ENCODE measurements around the gene TAF1A. TPM values are rescaled to one million over a fixed set of nuclear protein-coding genes. Genes with fewer than 3 reads are reported as not detected.

The TAF1A gene
- total RNA-seq, 1 donor from 2014 or later: 7.5 TPM

DNA sequence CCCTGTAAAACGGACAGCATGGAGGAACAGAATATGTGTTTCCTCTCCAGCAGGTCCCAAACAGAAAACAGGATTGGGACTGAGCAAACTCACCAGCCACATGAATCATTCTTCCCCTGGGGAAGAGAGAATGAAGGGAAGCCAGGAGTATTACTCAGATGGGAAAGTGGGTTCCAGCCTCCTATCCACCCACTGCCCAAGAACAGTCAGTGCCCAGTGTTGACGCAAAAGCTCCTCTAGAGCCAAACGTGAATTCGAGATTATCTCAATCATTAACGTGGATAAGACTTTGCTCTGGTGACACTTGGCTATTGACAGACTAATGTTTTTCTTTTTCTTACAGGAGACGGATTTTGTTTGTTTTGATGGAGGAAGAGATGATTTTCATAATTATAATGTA is 37.5 kb upstream of the TAF1A start:
- DNase-seq (ENCODE audit: low read depth) (peak; percentile 68), FAIRE-seq (no peak)
- Histone ChIP-seq H3K79me2 (ENCODE audit: insufficient read depth, low read length) (no peaks in the 10 kb centered on the region), H3K27ac (ENCODE audit: low read depth, low read length) (no peak overlapping the region), H4K20me1 (ENCODE audit: insufficient read depth, low read length) (no peaks in the 10 kb centered on the region), H3K9ac (ENCODE audit: low read length) (no peak overlapping the region), H2AFZ (ENCODE audit: low read depth, low read length) (no peak overlapping the region), H3K4me3 (ENCODE audit: insufficient read depth, low read depth, low read length) (no peak overlapping the region), H3K9me3 (ENCODE audit: insufficient read depth, low read depth, low read length) (no peaks in the 10 kb centered on the region), H3K4me2 (ENCODE audit: low read length) (no peak overlapping the region), H3K27me3 (ENCODE audit: insufficient read depth, low read length) (no peaks in the 10 kb centered on the region), H3K4me1 (ENCODE audit: insufficient read depth, low read length) (peaks cover 8% of the 10 kb centered on the region), H3K36me3 (ENCODE audit: insufficient read depth, low read length) (peaks cover 41% of the 10 kb centered on the region)
- Mint-ChIP-seq H3K4me3 (ENCODE audit: unreplicated experiment) (peak overlapping the region; percentile 5), H3K9me3 (ENCODE audit: unreplicated experiment) (no peaks in the 10 kb centered on the region), H3K27me3 (ENCODE audit: low read depth, unreplicated experiment) (no peaks in the 10 kb centered on the region), H3K27ac (ENCODE audit: unreplicated experiment) (no peak overlapping the region), H3K4me1 (ENCODE audit: low read depth, unreplicated experiment) (peaks cover 14% of the 10 kb centered on the region), H3K36me3 (ENCODE audit: low read depth, unreplicated experiment) (peaks cover 20% of the 10 kb centered on the region)
- TF ChIP-seq EZH2 (IDR thresholded peaks at IDR 0.05; ENCODE audit: insufficient read depth, low read length): no peak

DNA sequence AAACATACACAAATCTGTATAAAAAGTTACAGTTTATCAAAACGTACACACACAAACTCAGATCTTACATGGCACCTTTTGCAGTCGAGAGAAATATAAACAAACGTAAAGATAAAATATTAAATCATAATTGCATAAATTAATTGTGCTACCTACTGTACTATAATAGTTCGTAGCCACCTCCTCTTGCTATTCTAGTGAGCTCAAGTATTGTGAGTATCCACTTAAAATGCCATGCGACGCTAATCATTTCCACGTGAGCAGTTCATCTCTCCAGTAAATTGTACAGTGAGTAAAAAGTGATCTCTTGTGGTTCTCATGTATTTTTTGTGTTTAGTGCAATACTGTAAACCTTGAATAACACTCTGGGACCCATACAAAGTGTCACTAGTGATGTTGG is 34.5 kb upstream of the TAF1A start:
- Mint-ChIP-seq H3K4me1 (ENCODE audit: low read depth, unreplicated experiment) (peaks cover 7% of the 10 kb centered on the region), H3K36me3 (ENCODE audit: low read depth, unreplicated experiment) (peaks cover 15% of the 10 kb centered on the region), H3K4me3 (ENCODE audit: unreplicated experiment) (no peak overlapping the region), H3K27me3 (ENCODE audit: low read depth, unreplicated experiment) (no peaks in the 10 kb centered on the region), H3K9me3 (ENCODE audit: unreplicated experiment) (no peaks in the 10 kb centered on the region), H3K27ac (ENCODE audit: unreplicated experiment) (no peak overlapping the region)
- no peak overlapping the region for H3K9ac ChIP-seq (ENCODE audit: low read length)
- H2AFZ ChIP-seq (ENCODE audit: low read depth, low read length): no peak overlapping the region
- no peak for TF ChIP-seq EZH2 (IDR thresholded peaks at IDR 0.05; ENCODE audit: insufficient read depth, low read length)
- no peak for TF ChIP-seq CTCF (IDR thresholded peaks at IDR 0.05; ENCODE audit: insufficient read depth, low read depth, low read length)
- no peak for FAIRE-seq
- no peaks in the 10 kb centered on the region for H3K27me3 ChIP-seq (ENCODE audit: insufficient read depth, low read length)
- H3K4me2 ChIP-seq (ENCODE audit: low read length): no peak overlapping the region
- H3K4me3 ChIP-seq (ENCODE audit: insufficient read depth, low read depth, low read length): no peak overlapping the region
- DNase-seq (ENCODE audit: low read depth): no peak
- H3K4me1 ChIP-seq (ENCODE audit: insufficient read depth, low read length): no peaks in the 10 kb centered on the region
- peaks cover 10% of the 10 kb centered on the region for H4K20me1 ChIP-seq (ENCODE audit: insufficient read depth, low read length)
- H3K27ac ChIP-seq (ENCODE audit: low read depth, low read length): no peak overlapping the region
- H3K9me3 ChIP-seq (ENCODE audit: insufficient read depth, low read depth, low read length): no peaks in the 10 kb centered on the region
- H3K36me3 ChIP-seq (ENCODE audit: insufficient read depth, low read length): peaks cover 37% of the 10 kb centered on the region
- peaks cover 23% of the 10 kb centered on the region for H3K79me2 ChIP-seq (ENCODE audit: insufficient read depth, low read length)

- Histone ChIP-seq H3K79me2 (ENCODE audit: insufficient read depth, low read length) (peaks cover 30% of the 10 kb centered on the region), H3K27me3 (ENCODE audit: insufficient read depth, low read length) (no peaks in the 10 kb centered on the region), H3K36me3 (ENCODE audit: insufficient read depth, low read length) (peaks cover 30% of the 10 kb centered on the region), H3K27ac (ENCODE audit: low read depth, low read length) (no peak overlapping the region), H3K4me2 (ENCODE audit: low read length) (no peak overlapping the region), H4K20me1 (ENCODE audit: insufficient read depth, low read length) (peaks cover 11% of the 10 kb centered on the region), H3K4me3 (ENCODE audit: insufficient read depth, low read depth, low read length) (no peak overlapping the region), H3K4me1 (ENCODE audit: insufficient read depth, low read length) (peaks cover 3% of the 10 kb centered on the region), H3K9ac (ENCODE audit: low read length) (no peak overlapping the region), H2AFZ (ENCODE audit: low read depth, low read length) (no peak overlapping the region), H3K9me3 (ENCODE audit: insufficient read depth, low read depth, low read length) (no peaks in the 10 kb centered on the region)
- no peak overlapping the region for H3K4me3 Mint-ChIP-seq (ENCODE audit: unreplicated experiment)
- peaks cover 7% of the 10 kb centered on the region for H3K4me1 Mint-ChIP-seq (ENCODE audit: low read depth, unreplicated experiment)
- DNase-seq (ENCODE audit: low read depth) (no peak), FAIRE-seq (no peak)
- no peak overlapping the region for H3K27ac Mint-ChIP-seq (ENCODE audit: unreplicated experiment)
- no peaks in the 10 kb centered on the region for H3K9me3 Mint-ChIP-seq (ENCODE audit: unreplicated experiment)
- no peak for TF ChIP-seq CTCF (IDR thresholded peaks at IDR 0.05; ENCODE audit: insufficient read depth, low read depth, low read length)
- no peak for TF ChIP-seq EZH2 (IDR thresholded peaks at IDR 0.05; ENCODE audit: insufficient read depth, low read length)
- H3K36me3 Mint-ChIP-seq (ENCODE audit: low read depth, unreplicated experiment): peaks cover 15% of the 10 kb centered on the region
- H3K27me3 Mint-ChIP-seq (ENCODE audit: low read depth, unreplicated experiment): no peaks in the 10 kb centered on the region
Observed at GRCh38 chr1:222623458-222623857, 33.7 kb upstream of the TAF1A start.

Data from astrocyte (in vitro differentiated cells and primary cell).